ENCODE data around the gene AACS.

AACS gene

GRCh38 chr12:125093681-125094330 lies 28.6 kb downstream of the AACS start:
- peaks cover 5% of the 10 kb centered on the region for H3K36me3 Mint-ChIP-seq (ENCODE audit: low read depth)
- no peak overlapping the region for H3K27ac Mint-ChIP-seq
- no peak overlapping the region for H3K4me3 Mint-ChIP-seq
- TF ChIP-seq CTCF (IDR thresholded peaks at IDR 0.05; ENCODE audit: unreplicated experiment in 3 of 3), result no peak
- H3K4me1 Mint-ChIP-seq, result peaks cover 5% of the 10 kb centered on the region
- H3K9me3 Mint-ChIP-seq, result no peaks in the 10 kb centered on the region
- peaks cover 5% of the 10 kb centered on the region for H3K27me3 Mint-ChIP-seq (ENCODE audit: low read depth)

- Mint-ChIP-seq H3K4me3 (no peak overlapping the region), H3K36me3 (ENCODE audit: low read depth) (peaks cover 10% of the 10 kb centered on the region), H3K4me1 (peaks cover 5% of the 10 kb centered on the region), H3K27ac (no peak overlapping the region), H3K27me3 (ENCODE audit: low read depth) (peaks cover 5% of the 10 kb centered on the region), H3K9me3 (no peaks in the 10 kb centered on the region)
- TF ChIP-seq CTCF (IDR thresholded peaks at IDR 0.05; ENCODE audit: unreplicated experiment in 3 of 3), result no peak
These were observed 31.7 kb downstream of the AACS start for GRCh38 chr12:125096894-125097293.

GRCh38 chr12:125097427-125097826 lies 32.2 kb downstream of the AACS start:
- Mint-ChIP-seq H3K4me1 (peaks cover 5% of the 10 kb centered on the region), H3K27ac (no peak overlapping the region), H3K9me3 (no peaks in the 10 kb centered on the region), H3K36me3 (ENCODE audit: low read depth) (peaks cover 10% of the 10 kb centered on the region), H3K4me3 (no peak overlapping the region), H3K27me3 (ENCODE audit: low read depth) (peaks cover 5% of the 10 kb centered on the region)
- TF ChIP-seq CTCF (IDR thresholded peaks at IDR 0.05; ENCODE audit: unreplicated experiment in 3 of 3), result no peak

GRCh38 chr12:125098676-125099408 lies 33.6 kb downstream of the AACS start:
- Mint-ChIP-seq H3K4me3 (no peak overlapping the region), H3K27ac (no peak overlapping the region), H3K4me1 (no peaks in the 10 kb centered on the region), H3K9me3 (no peaks in the 10 kb centered on the region), H3K36me3 (ENCODE audit: low read depth) (peaks cover 21% of the 10 kb centered on the region), H3K27me3 (ENCODE audit: low read depth) (peaks cover 3% of the 10 kb centered on the region)
- TF ChIP-seq CTCF (IDR thresholded peaks at IDR 0.05; ENCODE audit: unreplicated experiment in 3 of 3), result no peak

- H3K4me3 Mint-ChIP-seq, result no peak overlapping the region
- no peaks in the 10 kb centered on the region for H3K4me1 Mint-ChIP-seq
- no peak overlapping the region for H3K27ac Mint-ChIP-seq
- peaks cover 25% of the 10 kb centered on the region for H3K36me3 Mint-ChIP-seq (ENCODE audit: low read depth)
- no peaks in the 10 kb centered on the region for H3K9me3 Mint-ChIP-seq
- no peak for TF ChIP-seq CTCF (IDR thresholded peaks at IDR 0.05; ENCODE audit: unreplicated experiment in 3 of 3)
- peaks cover 3% of the 10 kb centered on the region for H3K27me3 Mint-ChIP-seq (ENCODE audit: low read depth)
These were observed 34.2 kb downstream of the AACS start for GRCh38 chr12:125099409-125099782.

All from nephron (organoid).